ENCODE measurements around the gene CAPN14.

- no peak for TF ChIP-seq CTCF (tag by site-specific recombination; IDR thresholded peaks at IDR 0.05)
- no peak for TF ChIP-seq KLF16 (tag by site-specific recombination; IDR thresholded peaks at IDR 0.05)
- no peak for TF ChIP-seq ZNF747 (tag by site-specific recombination; IDR thresholded peaks at IDR 0.05)
- TF ChIP-seq ZNF138 (tag by site-specific recombination; IDR thresholded peaks at IDR 0.05; ENCODE audit: borderline replicate concordance): no peak
- no peak for TF ChIP-seq ZNF121 (tag by site-specific recombination; IDR thresholded peaks at IDR 0.05)
- TF ChIP-seq ZNF596 (tag by site-specific recombination; IDR thresholded peaks at IDR 0.05): no peak
- TF ChIP-seq ZNF423 (tag by site-specific recombination; IDR thresholded peaks at IDR 0.05): no peak
- no peak for TF ChIP-seq ZNF274 (IDR thresholded peaks at IDR 0.05; ENCODE audit: low read length)
- no peak for TF ChIP-seq ZNF274 (tag by site-specific recombination; IDR thresholded peaks at IDR 0.05; ENCODE audit: borderline replicate concordance)
Observed at GRCh38 chr2:31238126-31238905, 21.0 kb upstream of the CAPN14 start.
